ENCODE data around the gene DIAPH2. TPM values are rescaled to one million over a fixed set of nuclear protein-coding genes. Genes with fewer than 3 reads are reported as not detected.

The DIAPH2 gene
- total RNA-seq, 1 donor, result 42.3 TPM

DNA sequence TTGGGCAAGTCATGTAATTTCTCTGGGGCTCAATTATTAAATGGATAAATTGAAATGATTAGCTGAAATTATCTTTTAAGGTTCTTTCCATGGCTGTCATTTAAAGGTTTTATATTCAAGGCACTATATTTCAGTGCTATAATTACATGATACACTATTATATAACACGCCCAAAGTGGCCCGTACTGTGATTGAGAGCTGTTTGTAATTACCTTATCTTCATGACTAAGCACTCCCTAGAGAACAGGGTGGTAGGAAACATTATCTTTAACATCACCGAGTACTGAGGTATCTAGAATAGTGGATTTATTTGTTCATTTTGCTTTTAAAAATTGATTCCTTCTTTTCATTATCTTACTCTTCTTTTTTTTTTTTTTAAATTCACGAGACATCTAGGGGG is 79.0 kb downstream of the DIAPH2 start:
- TF ChIP-seq, protein P1, sequence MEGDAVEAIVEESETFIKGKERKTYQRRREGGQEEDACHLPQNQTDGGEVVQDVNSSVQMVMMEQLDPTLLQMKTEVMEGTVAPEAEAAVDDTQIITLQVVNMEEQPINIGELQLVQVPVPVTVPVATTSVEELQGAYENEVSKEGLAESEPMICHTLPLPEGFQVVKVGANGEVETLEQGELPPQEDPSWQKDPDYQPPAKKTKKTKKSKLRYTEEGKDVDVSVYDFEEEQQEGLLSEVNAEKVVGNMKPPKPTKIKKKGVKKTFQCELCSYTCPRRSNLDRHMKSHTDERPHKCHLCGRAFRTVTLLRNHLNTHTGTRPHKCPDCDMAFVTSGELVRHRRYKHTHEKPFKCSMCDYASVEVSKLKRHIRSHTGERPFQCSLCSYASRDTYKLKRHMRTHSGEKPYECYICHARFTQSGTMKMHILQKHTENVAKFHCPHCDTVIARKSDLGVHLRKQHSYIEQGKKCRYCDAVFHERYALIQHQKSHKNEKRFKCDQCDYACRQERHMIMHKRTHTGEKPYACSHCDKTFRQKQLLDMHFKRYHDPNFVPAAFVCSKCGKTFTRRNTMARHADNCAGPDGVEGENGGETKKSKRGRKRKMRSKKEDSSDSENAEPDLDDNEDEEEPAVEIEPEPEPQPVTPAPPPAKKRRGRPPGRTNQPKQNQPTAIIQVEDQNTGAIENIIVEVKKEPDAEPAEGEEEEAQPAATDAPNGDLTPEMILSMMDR (IDR thresholded peaks at IDR 0.05; ENCODE audit: insufficient read depth, low read length), result no peak
- DNase-seq (ENCODE audit: low read depth), result no peak
- no peak overlapping the region for H3K4me3 ChIP-seq (ENCODE audit: low read depth, low read length)

DNA sequence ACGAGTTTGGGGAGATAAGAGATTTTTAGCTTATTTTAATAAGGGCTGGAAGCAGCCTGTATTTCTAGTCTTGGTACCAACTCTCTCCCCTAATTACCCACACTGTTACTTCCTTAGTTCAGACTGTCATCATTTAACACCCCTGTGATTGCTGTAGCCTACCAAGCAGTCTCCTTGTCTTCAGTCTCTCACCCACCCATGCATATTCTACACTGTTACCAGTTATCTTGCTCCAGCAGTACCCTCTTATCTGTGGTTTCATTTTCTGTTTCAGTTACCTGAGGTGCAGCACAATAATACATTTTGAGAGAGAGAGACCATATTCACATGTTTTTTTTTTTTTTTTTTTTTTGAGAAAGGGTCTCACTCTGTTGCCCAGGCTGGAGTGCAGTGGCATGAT is 80.2 kb downstream of the DIAPH2 start:
- no peak for DNase-seq (ENCODE audit: low read depth)
- H3K4me3 ChIP-seq (ENCODE audit: low read depth, low read length), result no peak overlapping the region
- TF ChIP-seq, protein P1 (IDR thresholded peaks at IDR 0.05; ENCODE audit: insufficient read depth, low read length), result no peak

DNA sequence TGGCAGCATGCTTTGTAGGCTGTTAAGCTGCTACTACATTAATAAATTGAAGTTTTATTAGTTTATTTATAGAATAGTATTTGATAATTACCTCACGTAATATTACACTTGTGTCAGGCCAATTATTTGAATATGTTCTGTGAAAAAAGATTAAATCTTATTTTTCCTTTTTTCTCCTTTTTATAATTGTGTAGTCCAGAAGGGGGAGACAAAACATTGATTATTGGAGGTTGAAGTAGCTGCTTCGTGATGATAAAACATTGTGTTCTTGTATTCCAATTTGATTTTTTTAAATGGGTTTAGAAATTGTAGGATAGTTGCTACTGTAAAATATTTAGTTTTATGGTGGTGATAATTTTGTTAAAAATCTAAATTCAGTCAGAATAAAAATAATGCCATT is 85.7 kb downstream of the DIAPH2 start:
- DNase-seq (ENCODE audit: low read depth), result peak; percentile 50
- no peak overlapping the region for H3K4me3 ChIP-seq (ENCODE audit: low read depth, low read length)
- TF ChIP-seq, protein P1 (IDR thresholded peaks at IDR 0.05; ENCODE audit: insufficient read depth, low read length), result peak; percentile 42

DNA sequence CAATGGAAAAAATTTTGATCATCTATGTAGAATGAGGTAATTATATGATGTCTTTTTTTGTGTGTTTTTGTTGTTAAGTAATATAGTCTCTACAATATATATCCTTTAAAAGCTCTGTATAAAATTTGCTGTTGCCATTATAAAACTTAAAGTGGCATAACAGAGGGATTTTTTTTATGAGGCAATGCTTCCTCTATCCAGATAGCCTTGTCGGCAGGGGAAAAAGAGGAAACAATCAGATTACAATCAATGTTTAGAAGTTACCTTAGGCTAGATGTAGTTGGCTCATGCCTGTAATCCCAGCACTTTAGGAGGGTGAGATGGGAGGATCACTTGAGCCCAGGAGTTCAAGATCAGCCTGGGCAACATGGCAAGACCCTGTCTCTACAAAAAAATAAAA is 86.8 kb downstream of the DIAPH2 start:
- no peak for DNase-seq (ENCODE audit: low read depth)
- TF ChIP-seq, protein P1 (IDR thresholded peaks at IDR 0.05; ENCODE audit: insufficient read depth, low read length), result no peak
- H3K4me3 ChIP-seq (ENCODE audit: low read depth, low read length), result no peak overlapping the region

DNA sequence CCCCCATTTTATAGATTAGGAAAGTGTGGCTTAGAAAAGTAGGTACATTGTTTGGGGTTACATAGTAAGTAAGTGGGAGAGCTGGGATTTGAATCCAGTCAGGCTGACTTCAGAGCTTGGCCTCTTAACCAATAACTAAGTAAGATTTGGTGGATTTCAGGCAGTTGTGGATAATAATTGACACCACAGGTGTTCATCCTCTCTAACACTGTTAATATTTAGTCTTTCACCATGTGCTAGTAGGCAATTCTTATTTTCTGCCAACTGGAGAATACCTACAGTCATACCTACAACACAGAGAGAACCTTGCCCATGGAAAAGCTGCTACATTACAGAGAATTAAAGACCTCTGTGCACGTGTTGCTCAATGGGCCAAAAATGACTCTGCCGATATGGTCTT is 89.5 kb downstream of the DIAPH2 start:
- H3K4me3 ChIP-seq (ENCODE audit: low read depth, low read length), result no peak overlapping the region
- no peak for DNase-seq (ENCODE audit: low read depth)
- TF ChIP-seq, protein P1 (IDR thresholded peaks at IDR 0.05; ENCODE audit: insufficient read depth, low read length), result no peak

DNA sequence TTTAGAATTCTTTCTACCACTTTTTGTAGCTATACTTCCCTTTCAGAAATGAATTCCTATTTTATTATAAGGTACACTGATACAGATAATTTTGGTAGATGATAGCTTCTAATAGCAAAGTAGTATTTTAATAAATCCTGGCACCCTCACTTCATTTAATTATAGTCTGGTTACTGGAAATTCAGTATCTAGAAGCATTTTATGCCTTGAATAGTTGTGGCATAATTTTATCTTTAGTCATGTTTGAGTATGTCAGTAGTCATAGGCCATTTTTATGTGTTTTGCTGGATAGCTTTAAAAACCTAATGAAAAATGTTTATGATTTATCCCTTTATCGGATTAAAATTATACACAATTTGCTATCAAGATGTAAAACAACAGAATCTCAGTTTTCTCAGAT is 92.3 kb downstream of the DIAPH2 start:
- TF ChIP-seq, protein P1 (IDR thresholded peaks at IDR 0.05; ENCODE audit: insufficient read depth, low read length), result no peak
- H3K4me3 ChIP-seq (ENCODE audit: low read depth, low read length), result no peak overlapping the region
- peak; percentile 18 for DNase-seq (ENCODE audit: low read depth)

DNA sequence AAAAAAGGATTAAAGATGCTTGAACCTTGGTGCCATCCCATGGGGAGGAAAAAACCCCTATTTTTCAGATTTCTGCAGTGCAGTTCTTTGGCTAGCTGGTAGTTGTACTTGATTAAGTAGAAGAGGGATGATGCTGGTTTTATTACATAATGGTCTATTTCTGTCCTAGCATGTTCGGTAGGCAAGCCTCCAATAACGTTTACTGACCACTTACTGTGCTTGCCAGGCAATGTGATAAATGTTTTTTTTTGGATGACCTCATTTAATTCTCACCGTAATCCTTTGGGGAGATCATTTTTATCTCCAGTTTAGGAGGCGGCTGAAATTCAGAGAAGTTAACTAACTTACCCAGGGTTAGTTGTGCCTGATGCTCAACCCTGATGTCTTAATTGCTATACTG is 106.9 kb downstream of the DIAPH2 start:
- DNase-seq (ENCODE audit: low read depth), result peak; percentile 86
- TF ChIP-seq, protein P1 (IDR thresholded peaks at IDR 0.05; ENCODE audit: insufficient read depth, low read length), result no peak
- no peak overlapping the region for H3K4me3 ChIP-seq (ENCODE audit: low read depth, low read length)
